Inflammatory macrophage treated with lipopolysaccharide for 1 hour (primary cell): ENCODE measurements around the gene SH3TC2.
"Not testable (repeated sequence)": the region's sequence is repeated elsewhere in the genome, so short reads cannot be mapped to it uniquely, and the experiment has no call there.

Experiments used
- DNase-seq, 2 donors: peaks; one replicate each; pipeline ENCODE4 v3.0.0-alpha.2; 2020 to 2022

The SH3TC2 gene

GRCh38 chr5:149063017-149063687 lies at the start of gene SH3TC2:
SH3TC2 (minus strand) TSS chr5:149063062; CDS start chr5:149063022, 40 bp downstream.
- DNase-seq, result no peak

DNA sequence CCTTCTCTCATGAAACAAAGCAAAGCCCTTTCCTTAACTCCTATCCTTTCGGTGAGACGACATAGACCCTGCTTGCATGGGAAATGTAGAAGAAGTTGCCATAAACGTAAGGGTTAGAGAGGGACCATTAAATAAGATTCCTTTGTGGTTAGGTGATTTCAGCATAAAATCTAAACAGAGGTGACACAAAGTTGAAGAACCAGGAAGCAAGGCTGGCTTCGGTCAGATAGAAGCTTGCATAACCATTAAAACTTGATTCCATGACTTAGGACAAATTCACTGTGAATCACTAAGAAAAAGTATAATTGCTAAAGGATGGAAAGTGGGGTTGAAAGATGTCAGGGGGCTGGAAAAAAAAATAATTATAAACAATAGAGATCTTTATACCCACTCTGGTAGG lies 47.5 kb upstream of the SH3TC2 start:
- DNase-seq, result no peak

DNA sequence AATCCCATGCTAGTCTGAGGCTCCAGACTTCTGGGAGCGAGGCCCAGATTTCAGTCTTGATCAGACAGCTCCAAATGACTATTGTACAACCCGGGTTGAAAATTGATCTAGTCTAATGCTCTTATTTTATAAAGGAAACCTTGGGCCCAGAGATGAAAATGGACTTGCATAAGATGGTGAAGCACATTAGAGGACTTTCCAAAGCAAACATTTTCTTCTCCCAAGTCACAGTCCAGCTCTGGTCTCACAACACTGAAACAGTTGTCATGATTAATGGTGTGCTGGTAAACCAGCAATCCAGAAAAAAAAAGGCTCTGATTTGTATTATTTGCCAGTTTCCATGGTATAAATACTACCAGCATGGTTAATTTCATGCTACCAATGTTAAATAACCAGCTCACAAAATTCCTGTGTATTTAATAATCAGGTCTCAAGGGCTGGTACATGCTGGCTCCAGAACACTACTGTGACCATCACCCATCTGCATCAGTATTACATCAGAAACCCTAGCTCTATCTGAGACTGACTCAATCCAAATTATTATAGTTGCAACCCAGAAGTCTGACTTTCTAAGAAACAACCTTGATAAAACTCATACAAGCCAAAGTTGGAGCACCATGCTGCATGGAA lies 45.9 kb upstream of the SH3TC2 start:
- no peak for DNase-seq

- DNase-seq, result no peak
Measured at GRCh38 chr5:149100331-149100730, 37.5 kb upstream of the SH3TC2 start.

DNA sequence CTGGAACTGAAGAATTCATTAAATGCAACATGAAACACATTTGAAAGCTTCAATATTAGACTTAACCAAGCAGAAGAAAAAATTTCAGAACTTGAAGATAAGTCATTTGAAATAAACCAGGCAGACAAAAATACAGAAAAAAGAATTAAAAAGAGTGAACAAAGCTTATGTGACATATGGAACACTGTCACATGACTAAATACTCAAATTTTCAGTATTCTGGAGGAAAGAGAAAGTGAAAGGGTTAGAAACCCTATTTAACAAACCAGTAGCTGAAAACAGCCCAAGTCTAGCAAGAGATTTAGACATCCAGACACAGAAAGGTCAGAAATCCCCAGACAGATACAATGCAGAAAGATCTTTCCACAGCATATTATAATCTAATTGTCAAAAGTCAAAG lies 37.1 kb upstream of the SH3TC2 start:
- DNase-seq, result no peak

DNA sequence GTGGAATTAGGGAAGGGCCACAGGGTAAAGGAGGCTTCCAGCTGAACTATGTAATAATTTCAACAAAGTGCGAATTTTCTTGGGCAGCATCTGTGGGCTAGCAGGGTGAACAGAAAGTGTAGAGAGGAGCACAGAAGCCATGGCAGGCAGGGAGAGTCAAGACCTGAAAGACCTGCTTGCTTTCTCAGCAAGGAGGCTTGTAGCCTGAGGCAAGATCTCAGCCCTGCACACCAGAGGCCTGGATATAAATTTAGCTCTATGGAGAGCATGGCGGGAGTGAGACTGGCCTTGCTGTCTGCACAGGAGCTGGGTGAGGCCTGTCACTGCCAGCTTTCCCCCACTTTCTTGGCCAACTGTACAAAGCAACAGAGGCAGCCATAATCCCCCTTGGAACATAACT lies 32.1 kb upstream of the SH3TC2 start:
- no peak for DNase-seq

GRCh38 chr5:149093625-149094024 lies 30.8 kb upstream of the SH3TC2 start:
- DNase-seq, result no peak

DNA sequence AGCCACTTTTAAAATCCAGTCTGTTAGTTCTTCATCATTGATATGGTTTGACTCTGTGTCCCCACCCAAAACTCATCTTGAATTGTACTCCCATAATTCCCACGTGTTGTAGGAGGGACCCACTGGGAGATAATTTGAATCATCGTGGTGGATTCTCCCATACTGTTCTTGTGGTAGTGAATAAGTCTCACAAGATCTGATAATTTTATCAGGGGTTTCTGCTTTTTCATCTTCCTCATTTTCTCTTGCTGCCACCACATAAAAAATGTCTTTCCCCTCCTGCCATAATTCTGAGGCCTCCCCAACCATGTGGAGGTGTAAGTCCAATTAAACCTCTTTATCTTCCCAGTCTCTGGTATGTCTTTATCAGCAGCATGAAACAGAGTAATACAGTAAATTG lies 26.9 kb upstream of the SH3TC2 start:
- peak; percentile 8 to 58 for DNase-seq

DNA sequence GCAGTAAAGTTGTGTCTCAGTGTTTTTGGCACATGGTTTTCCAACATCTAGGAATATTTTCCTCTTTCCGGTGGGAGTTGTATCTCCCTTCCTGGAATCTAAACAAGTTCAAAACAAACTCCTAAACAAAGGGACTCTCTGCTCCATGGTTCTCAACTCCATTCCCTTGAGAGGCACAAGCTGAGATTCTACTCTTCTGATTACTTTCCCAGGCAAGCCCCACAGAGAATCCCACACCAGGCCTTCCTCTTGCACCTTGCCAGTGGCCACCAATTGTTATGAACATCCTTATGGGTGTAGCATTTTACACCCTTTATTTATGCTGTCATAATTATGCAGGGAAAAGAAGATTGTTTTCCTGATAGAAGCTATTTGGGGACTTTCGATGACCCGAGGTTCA lies 25.8 kb upstream of the SH3TC2 start:
- DNase-seq, result no peak

DNA sequence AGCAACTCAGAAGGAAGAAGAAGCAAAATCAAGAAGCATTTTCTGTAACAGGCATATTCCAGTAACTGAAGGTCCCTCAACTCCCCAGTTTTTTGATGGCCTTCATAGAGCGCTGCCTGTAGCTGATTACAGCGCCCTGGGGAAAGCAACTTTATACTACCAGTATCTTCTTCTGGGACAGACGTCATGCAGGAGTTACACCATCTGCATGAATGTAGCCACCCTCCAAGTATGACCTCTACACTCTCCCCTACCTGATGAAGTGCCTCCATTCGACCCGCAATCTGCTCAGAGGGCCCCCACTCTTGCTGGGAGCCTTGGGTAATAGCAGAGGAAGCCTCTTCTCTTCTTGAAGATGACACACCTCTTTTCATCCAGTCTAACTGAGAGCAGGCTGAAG lies 21.0 kb upstream of the SH3TC2 start:
- no peak for DNase-seq

DNA sequence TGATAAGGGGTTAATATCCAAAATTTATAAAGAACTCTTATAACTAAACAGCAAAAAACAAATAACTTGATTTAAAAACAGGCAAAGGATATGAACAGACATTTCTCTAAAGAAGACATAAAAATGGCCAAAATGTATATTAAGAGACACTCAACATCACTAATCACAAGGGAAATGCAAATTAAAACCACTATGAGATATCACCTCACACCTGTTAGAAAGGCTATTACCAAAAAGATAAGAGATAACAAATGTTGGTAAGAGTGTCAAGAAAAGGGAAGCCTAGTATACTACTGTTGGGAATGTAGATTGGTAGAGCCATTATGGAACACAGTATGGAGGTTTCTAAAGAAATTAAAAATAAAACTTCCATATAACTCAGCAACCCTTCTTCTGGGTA lies 19.4 kb upstream of the SH3TC2 start:
- DNase-seq, result no peak

- DNase-seq, result no peak
Measured at GRCh38 chr5:149080294-149080693, 17.4 kb upstream of the SH3TC2 start.

DNA sequence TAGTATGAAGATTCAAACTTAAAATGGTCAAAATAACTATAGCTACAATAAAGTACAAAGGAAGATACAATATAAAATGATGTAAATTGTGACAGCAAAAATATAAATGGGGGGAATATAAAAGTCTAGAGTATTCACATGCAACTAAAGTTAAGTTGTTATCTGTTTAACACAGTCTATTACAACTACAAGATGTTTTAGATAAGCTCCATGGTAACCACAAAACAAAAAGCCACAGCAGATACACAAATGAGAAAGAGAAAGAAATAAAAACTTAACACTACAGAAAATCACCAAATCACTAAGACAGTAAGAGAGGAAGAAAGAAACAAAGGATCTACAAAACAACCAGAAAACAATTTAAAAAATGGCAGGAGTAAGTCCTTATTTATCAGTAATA lies 17.0 kb upstream of the SH3TC2 start:
- DNase-seq, result no peak

GRCh38 chr5:149074071-149074470 lies 11.2 kb upstream of the SH3TC2 start:
- not testable (repeated sequence) for DNase-seq

DNA sequence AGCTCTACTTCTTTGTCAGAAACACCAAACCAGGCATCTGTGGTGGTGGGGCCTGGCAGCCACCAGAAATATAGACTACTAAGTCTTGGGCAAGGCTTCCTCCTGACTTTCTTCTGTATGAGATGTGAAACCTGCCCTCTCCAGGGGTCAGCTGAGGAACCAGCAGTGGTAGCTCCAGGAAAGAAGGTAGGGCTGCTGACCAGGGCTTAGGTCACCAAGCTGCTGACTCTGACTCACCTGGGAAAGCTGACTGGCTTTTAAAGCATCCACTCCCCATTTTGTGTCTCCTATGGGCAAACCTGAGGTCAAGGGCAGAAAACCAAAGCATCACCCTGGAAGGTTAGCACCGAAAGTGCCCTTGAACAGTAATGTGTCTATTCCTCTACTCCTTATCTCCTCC lies 10.4 kb upstream of the SH3TC2 start:
- peak in 1 of 2 donors; percentile 13 for DNase-seq

DNA sequence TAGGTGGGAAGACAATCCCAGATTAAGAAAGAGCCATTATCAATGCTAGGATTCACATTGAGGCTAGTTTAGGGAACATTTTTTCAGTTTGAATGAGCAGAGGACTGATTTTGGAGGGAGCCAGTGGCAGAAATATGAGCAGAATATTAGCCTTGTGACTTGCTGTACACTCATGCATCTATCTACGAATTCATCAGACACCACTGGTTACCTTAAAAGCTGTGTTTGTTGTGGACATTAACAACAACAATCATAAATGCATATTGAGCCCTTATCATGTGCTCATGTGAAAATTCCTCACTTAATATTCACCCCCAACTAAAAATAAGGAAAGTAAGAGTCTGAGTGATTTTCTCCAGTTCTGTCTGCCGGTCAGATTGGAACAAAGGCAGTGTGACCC lies 9.9 kb upstream of the SH3TC2 start:
- no peak for DNase-seq

DNA sequence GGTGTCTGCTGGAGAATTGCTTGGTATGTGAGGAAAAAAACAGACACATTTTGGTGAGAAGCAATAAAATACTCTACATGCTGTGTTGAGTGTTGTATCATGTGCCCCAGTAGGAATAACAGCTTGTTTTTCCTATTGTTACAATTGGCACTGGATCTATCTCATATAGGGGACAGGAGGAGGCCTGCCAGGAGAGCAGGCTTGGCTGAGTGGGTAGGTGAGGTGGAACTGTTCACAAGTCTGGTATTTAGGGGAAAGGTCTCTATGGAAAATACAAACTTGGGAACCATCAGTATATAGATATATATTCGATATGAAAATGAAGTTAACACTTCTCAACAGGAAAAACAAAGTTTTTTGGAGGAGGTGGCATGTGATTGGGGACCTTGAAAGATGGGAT lies 9.5 kb upstream of the SH3TC2 start:
- no peak for DNase-seq

- DNase-seq, result no peak
Measured at GRCh38 chr5:149071756-149072155, 8.9 kb upstream of the SH3TC2 start.

GRCh38 chr5:149071216-149071615 lies 8.4 kb upstream of the SH3TC2 start:
- no peak for DNase-seq

DNA sequence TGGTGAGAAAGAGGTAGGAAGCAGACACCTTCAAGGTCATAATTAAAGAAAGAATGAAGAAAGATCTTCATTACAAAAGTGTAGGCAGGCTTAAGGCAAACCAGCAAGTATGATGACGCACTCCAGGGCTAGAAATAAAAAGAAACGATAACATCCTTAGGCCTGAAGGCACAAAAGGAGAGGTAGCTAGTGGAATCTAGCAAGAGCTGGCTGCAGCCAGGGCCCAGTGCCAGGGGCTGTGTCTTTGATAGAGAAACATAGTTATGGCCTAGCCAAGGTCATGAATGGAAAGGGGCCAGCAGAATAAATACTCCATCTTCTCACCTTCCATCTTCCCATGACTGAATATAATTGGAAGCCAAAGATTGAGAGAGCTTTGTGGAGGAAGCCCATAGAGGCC lies 6.8 kb upstream of the SH3TC2 start:
- DNase-seq, result no peak

- DNase-seq, result no peak
Measured at GRCh38 chr5:149063896-149064478, 1.1 kb upstream of the SH3TC2 start.

DNA sequence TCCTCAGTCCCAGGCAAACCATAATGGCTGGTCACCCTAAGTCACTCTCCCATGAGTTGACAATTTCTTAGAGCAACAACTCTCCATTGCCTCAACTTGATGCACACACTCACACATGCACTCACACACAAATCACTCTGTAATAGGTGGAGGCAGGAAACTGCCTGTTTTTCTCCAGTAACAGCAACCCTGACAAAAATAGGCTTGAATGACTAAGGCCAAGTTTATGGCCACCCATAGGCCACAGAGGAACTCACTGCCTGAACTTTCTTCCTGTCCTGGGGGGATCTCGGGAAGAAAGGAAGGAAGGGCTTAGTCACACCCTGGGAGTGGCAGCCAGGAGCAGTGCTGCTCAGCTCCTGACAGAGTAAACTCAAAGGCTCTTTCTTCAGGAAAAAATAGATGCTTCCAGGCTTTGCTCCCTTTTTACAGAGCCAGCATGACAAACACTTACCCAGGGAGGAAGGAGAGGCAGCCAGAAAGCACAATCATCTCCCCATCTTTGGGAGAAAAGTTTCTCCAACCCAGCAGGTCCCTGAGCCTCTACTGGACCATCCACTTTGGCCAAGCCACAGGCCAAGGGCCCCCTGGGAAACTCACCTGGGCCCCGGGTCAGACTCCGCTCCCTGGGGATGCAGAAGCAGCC lies 368 bp downstream of the SH3TC2 start:
- no peak for DNase-seq

- no peak for DNase-seq
Measured at GRCh38 chr5:149061341-149061740, 1.5 kb downstream of the SH3TC2 start.

DNA sequence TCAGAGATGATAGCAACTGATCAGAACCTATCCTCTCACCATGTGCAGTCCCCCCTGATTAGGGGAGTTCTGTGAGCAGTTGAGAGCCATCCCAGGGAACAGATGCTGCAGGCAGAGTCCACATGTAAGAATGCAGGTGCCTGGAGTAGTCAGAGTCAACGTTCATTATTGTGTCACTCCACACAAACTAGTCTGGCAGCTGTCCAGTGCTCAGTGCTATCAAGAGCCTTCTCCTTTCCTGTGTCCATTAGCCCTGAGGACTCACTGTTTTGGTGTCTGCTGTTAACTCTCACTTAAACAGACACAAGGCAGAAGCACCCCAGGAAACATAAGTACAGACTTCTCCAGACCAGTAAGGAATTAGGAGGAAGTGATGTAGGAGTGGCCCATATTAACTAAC lies 2.5 kb downstream of the SH3TC2 start:
- DNase-seq, result no peak
